Small intestine (tissue), 7 donors: ENCODE results near the gene SAG. TPM values are rescaled to one million over a fixed set of nuclear protein-coding genes. Genes with fewer than 3 reads are reported as not detected.

ENCODE experiments used
- DNase-seq, 2 donors: peaks; one replicate each; pipeline versions ENCODE4 v3.0.0 to v3.0.0-alpha.2; 2013
- FAIRE-seq: peaks from 2 replicates; lab custom pipeline; 2012; peaks lifted over from hg19 to GRCh38; lab: Jason Lieb, UNC
- H3K27ac ChIP-seq, 3 donors: one replicate each; pipeline ENCODE4 v1.5.1; 2013; ENCODE audit warnings: low read length in 2 of 3, mild to moderate bottlenecking in 2 of 3, control low read depth in 1 of 3, inconsistent platforms in 1 of 3, low read depth in 1 of 3, moderate library complexity in 1 of 3
- H3K27me3 ChIP-seq, 3 donors: one replicate each; pipeline ENCODE4 v1.6.1; 2013; ENCODE audit warnings: low read length in 3 of 3, inconsistent platforms in 1 of 3; ENCODE audit not compliant: control insufficient read depth in 3 of 3, insufficient read depth in 3 of 3
- H3K36me3 ChIP-seq, 3 donors: one replicate each; pipeline ENCODE4 v1.6.1; 2013; ENCODE audit warnings: low read length in 3 of 3, inconsistent platforms in 1 of 3, low read depth in 1 of 3, mild to moderate bottlenecking in 1 of 3, moderate library complexity in 1 of 3; ENCODE audit not compliant: control insufficient read depth in 3 of 3, insufficient read depth in 2 of 3
- H3K4me1 ChIP-seq, 3 donors: one replicate each; pipeline ENCODE4 v1.6.1; 2013; ENCODE audit warnings: low read length in 2 of 3, inconsistent platforms in 1 of 3, low read depth in 1 of 3, mild to moderate bottlenecking in 1 of 3, moderate library complexity in 1 of 3; ENCODE audit not compliant: control insufficient read depth in 3 of 3, insufficient read depth in 2 of 3
- H3K4me3 ChIP-seq, 3 donors: one replicate each; pipeline ENCODE4 v1.5.1; 2013; ENCODE audit warnings: low read length in 3 of 3, control low read depth in 1 of 3, inconsistent platforms in 1 of 3, low read depth in 1 of 3, mild to moderate bottlenecking in 1 of 3, moderate library complexity in 1 of 3
- H3K9me3 ChIP-seq, 2 donors: one replicate each; pipeline ENCODE4 v1.6.1; 2013; ENCODE audit warnings: low read depth in 1 of 2, low read length in 1 of 2; ENCODE audit not compliant: control insufficient read depth in 2 of 2, insufficient read depth in 1 of 2
- WGBS, 3 donors: extraction: QIAGEN DNeasy Blood & Tissue Kit; methylation state at CpG; one replicate each; pipeline ENCODE4 v1.1.7; 2013; 5-methylcytosine and 5-hydroxymethylcytosine counted together
- polyA plus RNA-seq, 4 donors: library from polyadenylated mRNA; stranded (reverse) in 3 of 4; unstranded in 1 of 4; fragments of 200-250 nt in 3 of 4; fragments of 120-200 nt in 1 of 4; gene quantifications; one replicate each; pipeline versions ENCODE4 v1.2.1 to v1.2.3, GENCODE V29; 2013
- donor health status: healthy with polysubstance abuse.
- donor health status: control.
- donor health status: control.
- donor health status: Bipolar disorder and iron deficiency.
- donor health status: healthy.

Gene SAG
- polyA plus RNA-seq, 4 donors: not detected

GRCh38 chr2:233312874-233313273 is 5.3 kb downstream of the SAG start:
- WGBS, 3 donors: 42 to 66% (median 51%) methylated on average over 8 of the region's 8 CpGs
- no peak overlapping the region for H3K27ac ChIP-seq
- no peaks in the 10 kb centered on the region for H3K4me1 ChIP-seq
- H3K9me3 ChIP-seq: no peaks in the 10 kb centered on the region
- no peaks in the 10 kb centered on the region for H3K27me3 ChIP-seq
- DNase-seq (no peak), FAIRE-seq (no peak)
- H3K36me3 ChIP-seq: no peaks in the 10 kb centered on the region
- no peak overlapping the region for H3K4me3 ChIP-seq

GRCh38 chr2:233314180-233314925 is 6.7 kb downstream of the SAG start:
- FAIRE-seq (no peak), DNase-seq (no peak)
- Histone ChIP-seq H3K4me1 (no peaks in the 10 kb centered on the region), H3K27me3 (no peaks in the 10 kb centered on the region), H3K27ac (no peak overlapping the region), H3K4me3 (no peak overlapping the region), H3K9me3 (no peaks in the 10 kb centered on the region), H3K36me3 (no peaks in the 10 kb centered on the region)
- 91 to 94% (median 93%) methylated on average over 18 to 20 of the region's 20 CpGs for WGBS, 3 donors

GRCh38 chr2:233317196-233317943 is 9.8 kb downstream of the SAG start:
- H3K27ac ChIP-seq: no peak overlapping the region
- FAIRE-seq (no peak), DNase-seq (no peak)
- H3K4me1 ChIP-seq: no peaks in the 10 kb centered on the region
- no peaks in the 10 kb centered on the region for H3K36me3 ChIP-seq
- H3K27me3 ChIP-seq: peaks cover 0 to 2% (median 0%) of the 10 kb centered on the region in 3 donors
- no peak overlapping the region for H3K4me3 ChIP-seq
- WGBS, 3 donors: 77 to 88% (median 83%) methylated on average over 7 of the region's 7 CpGs
- H3K9me3 ChIP-seq: no peaks in the 10 kb centered on the region

GRCh38 chr2:233319256-233319655 is 11.6 kb downstream of the SAG start:
- DNase-seq (no peak), FAIRE-seq (no peak)
- Histone ChIP-seq H3K9me3 (no peaks in the 10 kb centered on the region), H3K27me3 (peaks cover 0 to 2% (median 0%) of the 10 kb centered on the region in 3 donors), H3K4me1 (no peaks in the 10 kb centered on the region), H3K27ac (no peak overlapping the region), H3K36me3 (no peaks in the 10 kb centered on the region), H3K4me3 (no peak overlapping the region)
- WGBS, 3 donors: 73 to 90% (median 79%) methylated on average over 5 of the region's 5 CpGs

GRCh38 chr2:233320470-233320869 is 12.9 kb downstream of the SAG start:
- 95 to 96% (median 95%) methylated on average over 17 of the region's 17 CpGs for WGBS, 3 donors
- DNase-seq: no peak

GRCh38 chr2:233321166-233321565 is 13.6 kb downstream of the SAG start:
- no peaks in the 10 kb centered on the region for H3K9me3 ChIP-seq
- H3K36me3 ChIP-seq: no peaks in the 10 kb centered on the region
- H3K4me1 ChIP-seq: no peaks in the 10 kb centered on the region
- H3K27ac ChIP-seq: no peak overlapping the region
- DNase-seq (no peak), FAIRE-seq (no peak)
- H3K27me3 ChIP-seq: peaks cover 0 to 2% (median 0%) of the 10 kb centered on the region in 3 donors
- 71 to 79% (median 71%) methylated on average over 6 of the region's 6 CpGs for WGBS, 3 donors
- H3K4me3 ChIP-seq: no peak overlapping the region

More at GRCh38 chr2:233320470-233320869, 12.9 kb downstream of the SAG start:
- H3K4me3 ChIP-seq: no peak overlapping the region
- H3K27ac ChIP-seq: no peak overlapping the region
- no peak for FAIRE-seq
- H3K4me1 ChIP-seq: no peaks in the 10 kb centered on the region
- H3K9me3 ChIP-seq: no peaks in the 10 kb centered on the region
- no peaks in the 10 kb centered on the region for H3K36me3 ChIP-seq
- H3K27me3 ChIP-seq: peaks cover 0 to 2% (median 0%) of the 10 kb centered on the region in 3 donors

- DNase-seq (no peak), FAIRE-seq (no peak)
- peaks cover 0 to 2% (median 0%) of the 10 kb centered on the region in 3 donors for H3K27me3 ChIP-seq
- WGBS, 3 donors: 89 to 92% (median 90%) methylated on average over 8 of the region's 8 CpGs
- no peaks in the 10 kb centered on the region for H3K36me3 ChIP-seq
- no peaks in the 10 kb centered on the region for H3K9me3 ChIP-seq
- no peaks in the 10 kb centered on the region for H3K4me1 ChIP-seq
- no peak overlapping the region for H3K4me3 ChIP-seq
- no peak overlapping the region for H3K27ac ChIP-seq
Observed at GRCh38 chr2:233323851-233324250, 16.2 kb downstream of the SAG start.

- no peaks in the 10 kb centered on the region for H3K4me1 ChIP-seq
- no peak for FAIRE-seq
- H3K27ac ChIP-seq: no peak overlapping the region
- H3K27me3 ChIP-seq: no peaks in the 10 kb centered on the region
- WGBS, 3 donors: 71 to 78% (median 75%) methylated on average over 4 of the region's 4 CpGs
- no peaks in the 10 kb centered on the region for H3K36me3 ChIP-seq
- H3K4me3 ChIP-seq: no peak overlapping the region
- no peaks in the 10 kb centered on the region for H3K9me3 ChIP-seq
- DNase-seq: no peak
Observed at GRCh38 chr2:233325256-233325655, 17.6 kb downstream of the SAG start.
